NCI-H2029 (cell line): Measurements from ENCODE around the gene KCTD5.

Source experiments
- DNase-seq: peaks from one replicate; lab custom pipeline; 2025; lab: John Stamatoyannopoulos, UW

The KCTD5 gene

GRCh38 chr16:2726923-2727322 lies 44.6 kb downstream of the KCTD5 start:
- no peak for DNase-seq

- no peak for DNase-seq
Observed at GRCh38 chr16:2728034-2728433, 45.7 kb downstream of the KCTD5 start.

- no peak for DNase-seq
Observed at GRCh38 chr16:2734844-2735515, 52.7 kb downstream of the KCTD5 start.

GRCh38 chr16:2736476-2737237 lies 54.3 kb downstream of the KCTD5 start:
- no peak for DNase-seq

- no peak for DNase-seq
Observed at GRCh38 chr16:2737238-2737605, 54.9 kb downstream of the KCTD5 start.

- DNase-seq, result no peak
Observed at GRCh38 chr16:2737895-2738418, 55.6 kb downstream of the KCTD5 start.

GRCh38 chr16:2738615-2739014 lies 56.3 kb downstream of the KCTD5 start:
- no peak for DNase-seq

GRCh38 chr16:2739625-2740430 lies 57.5 kb downstream of the KCTD5 start:
- no peak for DNase-seq

GRCh38 chr16:2740476-2740875 lies 58.2 kb downstream of the KCTD5 start:
- no peak for DNase-seq

GRCh38 chr16:2741168-2741567 lies 58.8 kb downstream of the KCTD5 start:
- no peak for DNase-seq

- DNase-seq, result no peak
Observed at GRCh38 chr16:2742323-2743006, 60.1 kb downstream of the KCTD5 start.

GRCh38 chr16:2743007-2743810 lies 60.9 kb downstream of the KCTD5 start:
- DNase-seq, result no peak

GRCh38 chr16:2744711-2745110 lies 62.4 kb downstream of the KCTD5 start:
- DNase-seq, result no peak

- no peak for DNase-seq
Observed at GRCh38 chr16:2745116-2745890, 63.0 kb downstream of the KCTD5 start.

GRCh38 chr16:2745961-2746360 lies 63.6 kb downstream of the KCTD5 start:
- no peak for DNase-seq

GRCh38 chr16:2748757-2749455 lies 66.6 kb downstream of the KCTD5 start:
- peak; percentile 93 for DNase-seq

GRCh38 chr16:2749476-2749875 lies 67.2 kb downstream of the KCTD5 start:
- DNase-seq, result peak; percentile 65

GRCh38 chr16:2749936-2750335 lies 67.6 kb downstream of the KCTD5 start:
- no peak for DNase-seq

GRCh38 chr16:2751577-2752034 lies 69.3 kb downstream of the KCTD5 start:
- peak; percentile 60 for DNase-seq
